HEK293 (cell line): Measurements from ENCODE around the gene CALR3.

ENCODE experiments used
- CTCF ChIA-PET: fragments of 350-600 bp; formaldehyde crosslinking; extraction: SDS; loops from one replicate; lab custom pipeline; 2021; ENCODE audit warnings: antibody characterized with exemption; lab: Yijun Ruan, JAX
- POLR2A ChIA-PET: fragments of 300-600 bp; formaldehyde crosslinking; extraction: SDS; loops from one replicate; lab custom pipeline; 2020; ENCODE audit warnings: antibody characterized with exemption, inconsistent platforms; lab: Yijun Ruan, JAX
- H3K27ac ChIP-seq: fragments of 200-500 bp; sonication (Bioruptor generic); 2 replicates; pipeline ENCODE4 v1.5.1; 2014; ENCODE audit warnings: low read depth, low read length, control low read depth, inconsistent platforms; ENCODE audit errors: extremely low read depth
- H3K36me3 ChIP-seq, 2 experiments: fragments of 200-500 bp in 1 of 2; sonication (Bioruptor generic) in 1 of 2; 1 replicate in 1 of 2; 2 replicates in 1 of 2; pipeline ENCODE4 v1.5.1; 2014 to 2017; ENCODE audit warnings: inconsistent platforms in 2 of 2, low read length in 2 of 2; ENCODE audit not compliant: control insufficient read depth in 2 of 2, insufficient read depth in 1 of 2
- H3K4me1 ChIP-seq: fragments of 200-500 bp; sonication (Bioruptor generic); 2 replicates; pipeline ENCODE4 v1.5.1; 2014; ENCODE audit warnings: mild to moderate bottlenecking, low read length, inconsistent platforms; ENCODE audit not compliant: control insufficient read depth, insufficient read depth
- H3K4me3 ChIP-seq: 2 replicates; pipeline ENCODE4 v1.5.1; 2011; ENCODE audit warnings: low read depth, mild to moderate bottlenecking, control low read depth, low read length, moderate library complexity
- H3K9me3 ChIP-seq: fragments of 200-500 bp; sonication (Bioruptor generic); 2 replicates; pipeline ENCODE4 v1.5.1; 2014; ENCODE audit warnings: low read depth, low read length, inconsistent platforms; ENCODE audit not compliant: control insufficient read depth, insufficient read depth
- KLF7 ChIP-seq: fragments of 450-650 bp; formaldehyde crosslinking; IDR thresholded peaks from 2 replicates; pipeline ENCODE4 v1.5.1; 2016; ENCODE audit warnings: missing biosample characterization, missing genetic modification characterization, borderline replicate concordance
- SP7 ChIP-seq: fragments of 450-650 bp; formaldehyde crosslinking; IDR thresholded peaks from 2 replicates; pipeline ENCODE4 v1.5.1; 2016; ENCODE audit warnings: missing biosample characterization, missing genetic modification characterization
- WT1 ChIP-seq: fragments of 450-650 bp; formaldehyde crosslinking; IDR thresholded peaks from 2 replicates; pipeline ENCODE4 v1.5.1; 2016; ENCODE audit warnings: missing biosample characterization, missing genetic modification characterization
- YY2 ChIP-seq: fragments of 450-650 bp; formaldehyde crosslinking; IDR thresholded peaks from 2 replicates; pipeline ENCODE4 v1.5.1; 2016; ENCODE audit warnings: missing biosample characterization, missing genetic modification characterization
- ZNF302 ChIP-seq: fragments of 450-650 bp; formaldehyde crosslinking; IDR thresholded peaks from 2 replicates; pipeline ENCODE4 v1.5.1; 2016; ENCODE audit warnings: missing biosample characterization, missing genetic modification characterization, low read depth
- ZNF324 ChIP-seq: fragments of 450-650 bp; formaldehyde crosslinking; IDR thresholded peaks from 2 replicates; pipeline ENCODE4 v1.5.1; 2016; ENCODE audit warnings: missing biosample characterization, missing genetic modification characterization
- ZNF521 ChIP-seq: fragments of 450-650 bp; formaldehyde crosslinking; IDR thresholded peaks from 2 replicates; pipeline ENCODE4 v1.5.1; 2017; ENCODE audit warnings: missing biosample characterization, mild to moderate bottlenecking, missing genetic modification characterization
- ZNF701 ChIP-seq: fragments of 450-650 bp; formaldehyde crosslinking; IDR thresholded peaks from 2 replicates; pipeline ENCODE4 v1.5.1; 2016; ENCODE audit warnings: missing biosample characterization, missing genetic modification characterization
- ZSCAN16 ChIP-seq: fragments of 450-650 bp; formaldehyde crosslinking; IDR thresholded peaks from 2 replicates; pipeline ENCODE4 v1.5.1; 2016; ENCODE audit warnings: missing biosample characterization, missing genetic modification characterization
- TF ChIP-seq, protein P1 (sequence below): fragments of 450-650 bp; formaldehyde crosslinking; IDR thresholded peaks from 2 replicates; pipeline ENCODE4 v1.5.1; 2017; ENCODE audit warnings: missing biosample characterization, missing genetic modification characterization
- TF ChIP-seq, protein P2 (sequence below): fragments of 450-650 bp; IDR thresholded peaks from 2 replicates; pipeline ENCODE4 v1.5.1; 2018; ENCODE audit warnings: missing biosample characterization, mild to moderate bottlenecking, missing genetic modification characterization
- TF ChIP-seq, protein P3 (sequence below): IDR thresholded peaks from 2 replicates; pipeline ENCODE4 v1.6.1; 2011; ENCODE audit warnings: mild to moderate bottlenecking, low read depth, low read length, borderline replicate concordance
- TF ChIP-seq, protein P4 (sequence below): fragments of 450-650 bp; formaldehyde crosslinking; IDR thresholded peaks from 2 replicates; pipeline ENCODE4 v1.5.1; 2016; ENCODE audit warnings: missing biosample characterization, missing genetic modification characterization
- TF ChIP-seq, protein P5 (sequence below): fragments of 450-650 bp; formaldehyde crosslinking; IDR thresholded peaks from 2 replicates; pipeline ENCODE4 v1.5.1; 2016; ENCODE audit warnings: missing biosample characterization, missing genetic modification characterization

Gene CALR3

DNA sequence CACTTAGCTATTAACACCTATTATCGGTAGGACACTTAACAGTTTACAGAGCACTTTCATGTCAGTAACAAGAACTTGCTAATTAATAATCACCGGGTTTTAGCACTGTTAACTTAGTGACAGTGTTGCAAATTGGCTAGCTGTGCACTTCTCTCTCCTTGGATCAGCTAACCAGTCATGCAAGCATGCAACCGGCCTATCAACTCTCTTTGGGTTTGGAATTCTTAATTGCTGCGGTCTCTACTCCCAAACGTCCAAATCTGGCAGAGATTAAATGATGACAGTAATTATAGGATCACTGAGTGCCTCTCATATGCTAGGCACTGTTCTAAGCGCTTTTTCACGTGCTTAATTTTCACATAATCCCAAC is 25.4 kb downstream of the CALR3 start:
- peaks cover 0 to under 1% of the 10 kb centered on the region in 2 experiments; a peak in 1 of 3 replicates for H3K36me3 ChIP-seq
- TF ChIP-seq, protein P1, sequence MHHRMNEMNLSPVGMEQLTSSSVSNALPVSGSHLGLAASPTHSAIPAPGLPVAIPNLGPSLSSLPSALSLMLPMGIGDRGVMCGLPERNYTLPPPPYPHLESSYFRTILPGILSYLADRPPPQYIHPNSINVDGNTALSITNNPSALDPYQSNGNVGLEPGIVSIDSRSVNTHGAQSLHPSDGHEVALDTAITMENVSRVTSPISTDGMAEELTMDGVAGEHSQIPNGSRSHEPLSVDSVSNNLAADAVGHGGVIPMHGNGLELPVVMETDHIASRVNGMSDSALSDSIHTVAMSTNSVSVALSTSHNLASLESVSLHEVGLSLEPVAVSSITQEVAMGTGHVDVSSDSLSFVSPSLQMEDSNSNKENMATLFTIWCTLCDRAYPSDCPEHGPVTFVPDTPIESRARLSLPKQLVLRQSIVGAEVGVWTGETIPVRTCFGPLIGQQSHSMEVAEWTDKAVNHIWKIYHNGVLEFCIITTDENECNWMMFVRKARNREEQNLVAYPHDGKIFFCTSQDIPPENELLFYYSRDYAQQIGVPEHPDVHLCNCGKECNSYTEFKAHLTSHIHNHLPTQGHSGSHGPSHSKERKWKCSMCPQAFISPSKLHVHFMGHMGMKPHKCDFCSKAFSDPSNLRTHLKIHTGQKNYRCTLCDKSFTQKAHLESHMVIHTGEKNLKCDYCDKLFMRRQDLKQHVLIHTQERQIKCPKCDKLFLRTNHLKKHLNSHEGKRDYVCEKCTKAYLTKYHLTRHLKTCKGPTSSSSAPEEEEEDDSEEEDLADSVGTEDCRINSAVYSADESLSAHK, result no peak
- TF ChIP-seq ZSCAN16 (0 out of 2 replicates have a peak, but pooled peaks have one; percentile 31), SP7 (tag by site-specific recombination) (peak; percentile 73; the same call in 1 of the 2 replicates), WT1 (tag by site-specific recombination) (peak; percentile 54), ZNF521 (tag by site-specific recombination) (no peak)
- TF ChIP-seq, protein P2, sequence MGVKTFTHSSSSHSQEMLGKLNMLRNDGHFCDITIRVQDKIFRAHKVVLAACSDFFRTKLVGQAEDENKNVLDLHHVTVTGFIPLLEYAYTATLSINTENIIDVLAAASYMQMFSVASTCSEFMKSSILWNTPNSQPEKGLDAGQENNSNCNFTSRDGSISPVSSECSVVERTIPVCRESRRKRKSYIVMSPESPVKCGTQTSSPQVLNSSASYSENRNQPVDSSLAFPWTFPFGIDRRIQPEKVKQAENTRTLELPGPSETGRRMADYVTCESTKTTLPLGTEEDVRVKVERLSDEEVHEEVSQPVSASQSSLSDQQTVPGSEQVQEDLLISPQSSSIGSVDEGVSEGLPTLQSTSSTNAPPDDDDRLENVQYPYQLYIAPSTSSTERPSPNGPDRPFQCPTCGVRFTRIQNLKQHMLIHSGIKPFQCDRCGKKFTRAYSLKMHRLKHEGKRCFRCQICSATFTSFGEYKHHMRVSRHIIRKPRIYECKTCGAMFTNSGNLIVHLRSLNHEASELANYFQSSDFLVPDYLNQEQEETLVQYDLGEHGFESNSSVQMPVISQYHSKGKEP (tag by site-specific recombination), result peak; percentile 75
- ChIA-PET POLR2A (interaction anchor here (1.1 kb wide), 2 partner anchors 23 to 28 kb away, joined by 4 to 6 read pairs; no protein-coding TSS in a partner anchor), CTCF (interaction anchor here (0.6 to 2.1 kb wide), 3 partner anchors 25 to 1732 kb away, joined by 3 to 10 read pairs (median 6); no protein-coding TSS in a partner anchor)
- H3K4me1 ChIP-seq, result no peaks in the 10 kb centered on the region
- H3K9me3 ChIP-seq, result no peaks in the 10 kb centered on the region
- H3K4me3 ChIP-seq, result peak overlapping the region; percentile 77
- no peak overlapping the region for H3K27ac ChIP-seq

DNA sequence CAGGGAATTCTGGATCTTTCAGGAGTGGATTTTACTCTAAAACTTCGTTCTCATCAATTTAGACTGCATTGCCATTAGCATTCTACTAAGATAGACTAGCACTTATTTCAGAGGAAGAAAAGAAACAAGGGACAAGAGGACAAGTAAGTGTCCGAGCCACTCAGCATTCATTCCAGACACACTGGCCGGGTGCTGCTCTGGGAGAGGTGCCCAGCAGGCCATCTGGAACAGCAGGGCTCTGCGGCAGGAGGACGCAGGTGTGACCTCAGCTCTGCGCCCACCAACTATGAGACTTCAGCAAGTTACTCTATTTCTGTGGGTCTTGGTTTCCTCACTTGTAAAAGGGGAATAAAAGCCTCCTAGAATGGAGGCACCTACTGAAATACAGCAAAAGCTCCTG is 28.4 kb downstream of the CALR3 start:
- ChIA-PET CTCF (interaction anchor here (1.1 kb wide), 1 partner anchor 50 kb away, joined by 4 read pairs; no protein-coding TSS in a partner anchor), POLR2A (interaction anchor here (1.2 to 1.6 kb wide), 3 partner anchors 10 to 28 kb away, joined by 3 to 4 read pairs (median 4); partner anchors contain the start of genes C19orf44 and CALR3)
- H3K4me3 ChIP-seq, result no peak overlapping the region
- H3K27ac ChIP-seq, result no peak overlapping the region
- H3K36me3 ChIP-seq, result peaks cover 4 to 5% of the 10 kb centered on the region in 2 experiments; a peak in 2 of 3 replicates
- TF ChIP-seq, protein P3, sequence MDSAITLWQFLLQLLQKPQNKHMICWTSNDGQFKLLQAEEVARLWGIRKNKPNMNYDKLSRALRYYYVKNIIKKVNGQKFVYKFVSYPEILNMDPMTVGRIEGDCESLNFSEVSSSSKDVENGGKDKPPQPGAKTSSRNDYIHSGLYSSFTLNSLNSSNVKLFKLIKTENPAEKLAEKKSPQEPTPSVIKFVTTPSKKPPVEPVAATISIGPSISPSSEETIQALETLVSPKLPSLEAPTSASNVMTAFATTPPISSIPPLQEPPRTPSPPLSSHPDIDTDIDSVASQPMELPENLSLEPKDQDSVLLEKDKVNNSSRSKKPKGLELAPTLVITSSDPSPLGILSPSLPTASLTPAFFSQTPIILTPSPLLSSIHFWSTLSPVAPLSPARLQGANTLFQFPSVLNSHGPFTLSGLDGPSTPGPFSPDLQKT, result no peak
- TF ChIP-seq, protein P4, sequence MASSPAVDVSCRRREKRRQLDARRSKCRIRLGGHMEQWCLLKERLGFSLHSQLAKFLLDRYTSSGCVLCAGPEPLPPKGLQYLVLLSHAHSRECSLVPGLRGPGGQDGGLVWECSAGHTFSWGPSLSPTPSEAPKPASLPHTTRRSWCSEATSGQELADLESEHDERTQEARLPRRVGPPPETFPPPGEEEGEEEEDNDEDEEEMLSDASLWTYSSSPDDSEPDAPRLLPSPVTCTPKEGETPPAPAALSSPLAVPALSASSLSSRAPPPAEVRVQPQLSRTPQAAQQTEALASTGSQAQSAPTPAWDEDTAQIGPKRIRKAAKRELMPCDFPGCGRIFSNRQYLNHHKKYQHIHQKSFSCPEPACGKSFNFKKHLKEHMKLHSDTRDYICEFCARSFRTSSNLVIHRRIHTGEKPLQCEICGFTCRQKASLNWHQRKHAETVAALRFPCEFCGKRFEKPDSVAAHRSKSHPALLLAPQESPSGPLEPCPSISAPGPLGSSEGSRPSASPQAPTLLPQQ, result no peak
- no peak for TF ChIP-seq YY2 (tag by site-specific recombination)
- TF ChIP-seq KLF7 (tag by site-specific recombination), result no peak
- TF ChIP-seq ZNF302 (tag by site-specific recombination), result no peak
- TF ChIP-seq ZNF701 (tag by site-specific recombination), result no peak
- TF ChIP-seq, protein P5, sequence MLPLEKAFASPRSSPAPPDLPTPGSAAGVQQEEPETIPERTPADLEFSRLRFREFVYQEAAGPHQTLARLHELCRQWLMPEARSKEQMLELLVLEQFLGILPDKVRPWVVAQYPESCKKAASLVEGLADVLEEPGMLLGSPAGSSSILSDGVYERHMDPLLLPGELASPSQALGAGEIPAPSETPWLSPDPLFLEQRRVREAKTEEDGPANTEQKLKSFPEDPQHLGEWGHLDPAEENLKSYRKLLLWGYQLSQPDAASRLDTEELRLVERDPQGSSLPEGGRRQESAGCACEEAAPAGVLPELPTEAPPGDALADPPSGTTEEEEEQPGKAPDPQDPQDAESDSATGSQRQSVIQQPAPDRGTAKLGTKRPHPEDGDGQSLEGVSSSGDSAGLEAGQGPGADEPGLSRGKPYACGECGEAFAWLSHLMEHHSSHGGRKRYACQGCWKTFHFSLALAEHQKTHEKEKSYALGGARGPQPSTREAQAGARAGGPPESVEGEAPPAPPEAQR (tag by site-specific recombination), result no peak
- TF ChIP-seq ZNF324, result no peak
- no peaks in the 10 kb centered on the region for H3K4me1 ChIP-seq
- no peaks in the 10 kb centered on the region for H3K9me3 ChIP-seq
